A549 (cell line): ENCODE results near the gene SHISAL1. TPM values are rescaled to one million over a fixed set of nuclear protein-coding genes. Genes with fewer than 3 reads are reported as not detected.

Experiments used
- ATAC-seq, 2 experiments: fragments of 200-7000 bp in 1 of 2; fragments of >200 bp in 1 of 2; cut with Nextera tagmentation in 1 of 2; cut with Tn5 transposase in 1 of 2; 3 replicates each; pipeline versions ENCODE4 v1.8.0 to v1.9.1; 2018 to 2020; ENCODE audit warnings: mild to moderate bottlenecking in 1 of 2, moderate library complexity in 1 of 2
- CTCF ChIA-PET: fragments of 300-600 bp; sonication (Branson Sonifier 250); formaldehyde crosslinking; extraction: SDS; loops from one replicate; lab custom pipeline; 2021; ENCODE audit warnings: antibody characterized with exemption, inconsistent platforms; lab: Yijun Ruan, JAX
- POLR2A ChIA-PET: fragments of 350-600 bp; formaldehyde crosslinking; extraction: SDS; loops from one replicate; lab custom pipeline; 2021; ENCODE audit warnings: antibody characterized with exemption, inconsistent platforms; lab: Yijun Ruan, JAX
- DNase-seq, 2 experiments: peaks; one replicate each; pipeline versions ENCODE4 v3.0.0 to v3.0.0-alpha.2; 2011 to 2016; ENCODE audit warnings: low read depth in 1 of 2, low spot score in 1 of 2
- FAIRE-seq: peaks from 2 replicates; lab custom pipeline; 2011; peaks lifted over from hg19 to GRCh38; lab: Jason Lieb, UNC
- H3K27ac ChIP-seq, 2 experiments: fragments of >200 bp; sonication (Bioruptor Twin); formaldehyde crosslinking; 3 replicates each; pipeline ENCODE4 v1.5.1; 2016 to 2017
- H3K4me1 ChIP-seq: fragments of >200 bp; sonication (Bioruptor Twin); formaldehyde crosslinking; 3 replicates; pipeline ENCODE4 v1.6.1; 2016
- H3K4me2 ChIP-seq: fragments of >200 bp; sonication (Bioruptor Twin); formaldehyde crosslinking; 3 replicates; pipeline ENCODE4 v1.6.1; 2016
- H3K4me3 ChIP-seq: fragments of >200 bp; sonication (Bioruptor Twin); formaldehyde crosslinking; 3 replicates; pipeline ENCODE4 v1.5.1; 2016
- H3K9me3 ChIP-seq: fragments of >200 bp; sonication (Bioruptor Twin); formaldehyde crosslinking; 3 replicates; pipeline ENCODE4 v1.6.1; 2016
- ATOH8 ChIP-seq: fragments of 250-450 bp; sonication (Bioruptor Pico); IDR thresholded peaks from 2 replicates; pipeline ENCODE4 v1.5.0; 2020; ENCODE audit warnings: low read depth, mild to moderate bottlenecking, moderate library complexity
- BCL3 ChIP-seq: fragments of >200 bp; sonication (Bioruptor Twin); formaldehyde crosslinking; IDR thresholded peaks from 3 replicates; pipeline ENCODE4 v1.6.1; 2016
- ESRRA ChIP-seq: fragments of 150-350 bp; IDR thresholded peaks from 2 replicates; pipeline ENCODE4 v1.6.1; 2014; ENCODE audit warnings: mild to moderate bottlenecking, low read length, borderline replicate concordance
- FOXS1 ChIP-seq: fragments of 250-450 bp; sonication (Bioruptor Pico); IDR thresholded peaks from 2 replicates; pipeline ENCODE4 v1.5.0; 2020; ENCODE audit warnings: mild to moderate bottlenecking, moderate library complexity
- GATA3 ChIP-seq: IDR thresholded peaks from 2 replicates; pipeline ENCODE4 v1.6.1; 2012; ENCODE audit warnings: borderline replicate concordance
- HES2 ChIP-seq: fragments of >200 bp; sonication (Bioruptor Twin); formaldehyde crosslinking; IDR thresholded peaks from 2 replicates; pipeline ENCODE4 v1.6.1; 2016
- HEYL ChIP-seq: fragments of 250-450 bp; sonication (Bioruptor Pico); IDR thresholded peaks from 2 replicates; pipeline ENCODE4 v1.8.0; 2021; ENCODE audit warnings: mild to moderate bottlenecking, moderate library complexity
- HMGXB4 ChIP-seq: fragments of 250-450 bp; sonication (Bioruptor Pico); IDR thresholded peaks from 2 replicates; pipeline ENCODE4 v1.5.0; 2021; ENCODE audit warnings: mild to moderate bottlenecking, moderate library complexity, borderline replicate concordance
- JUNB ChIP-seq: fragments of >200 bp; sonication (Bioruptor Twin); formaldehyde crosslinking; IDR thresholded peaks from 2 replicates; pipeline ENCODE4 v1.6.1; 2016
- MYC ChIP-seq: IDR thresholded peaks from 2 replicates; pipeline ENCODE4 v1.6.1; 2012; ENCODE audit warnings: mild to moderate bottlenecking, inconsistent platforms, low read length, improper control_type of control experiment, borderline replicate concordance
- NPAS2 ChIP-seq: fragments of 250-450 bp; sonication (Bioruptor Pico); IDR thresholded peaks from 2 replicates; pipeline ENCODE4 v1.8.0; 2022; ENCODE audit warnings: mild to moderate bottlenecking, moderate library complexity, borderline replicate concordance
- NR3C1 ChIP-seq: fragments of >200 bp; sonication (Bioruptor Twin); formaldehyde crosslinking; IDR thresholded peaks from 3 replicates; pipeline ENCODE4 v1.6.1; 2017
- SMC3 ChIP-seq: fragments of >200 bp; sonication (Bioruptor Twin); formaldehyde crosslinking; IDR thresholded peaks from 3 replicates; pipeline ENCODE4 v1.6.1; 2018; ENCODE audit warnings: inconsistent platforms
- TFCP2L1 ChIP-seq: fragments of 250-450 bp; sonication (Bioruptor Pico); IDR thresholded peaks from 2 replicates; pipeline ENCODE4 v1.5.0; 2021; ENCODE audit warnings: mild to moderate bottlenecking
- USF2 ChIP-seq: fragments of 450-650 bp; IDR thresholded peaks from 2 replicates; pipeline ENCODE4 v1.6.1; 2014; ENCODE audit warnings: antibody characterized with exemption
- ZSCAN20 ChIP-seq: fragments of 250-450 bp; sonication (Bioruptor Pico); IDR thresholded peaks from 2 replicates; pipeline ENCODE4 v1.8.0; 2022; ENCODE audit warnings: mild to moderate bottlenecking, moderate library complexity
- WGBS: methylation state at CpG from one replicate; pipeline ENCODE4 v1.1.6; 2017; ENCODE audit errors: missing lambda C conversion rate; 5-methylcytosine and 5-hydroxymethylcytosine counted together
- polyA plus RNA-seq, 4 experiments: library from polyadenylated mRNA; depleted of rRNA in 3 of 4; stranded (reverse); fragments of >200 nt; fragmentation: RNase III in 1 of 4; extraction: RNeasy Plus Mini Kit Qiagen cat#74134 plus additional on column Dnase treatment in 1 of 4; gene quantifications; 2 replicates in 3 of 4; 3 replicates in 1 of 4; pipeline ENCODE4 v1.2.3, GENCODE V29; 2011 to 2017
- TF ChIP-seq, protein P1 (sequence below): IDR thresholded peaks from 2 replicates; pipeline ENCODE4 v1.6.1; 2012

The SHISAL1 gene
- polyA plus RNA-seq, 2 of the 4 experiments (the other 2 are of a cell fraction), result 0.61 to 1.9 TPM

- CTCF ChIA-PET, result interaction anchor here (0.7 to 1.6 kb wide), 4 partner anchors 213 to 327 kb away, joined by 3 to 4 read pairs (median 3); no protein-coding TSS in a partner anchor
- WGBS, result 82% methylated on average over 3 of the region's 25 CpGs
- H3K9me3 ChIP-seq, result no peaks in the 10 kb centered on the region
- DNase-seq, result no peak
- no peak for FAIRE-seq
- ATAC-seq, result peak; percentile 22 to 28; a peak in 2 of 6 replicates
- no peak for TF ChIP-seq HES2
- no peak for TF ChIP-seq JUNB
- TF ChIP-seq, protein P1, sequence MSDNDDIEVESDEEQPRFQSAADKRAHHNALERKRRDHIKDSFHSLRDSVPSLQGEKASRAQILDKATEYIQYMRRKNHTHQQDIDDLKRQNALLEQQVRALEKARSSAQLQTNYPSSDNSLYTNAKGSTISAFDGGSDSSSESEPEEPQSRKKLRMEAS, result no peak
- TF ChIP-seq NPAS2 (CRISPR knock-in tag), result no peak
- TF ChIP-seq MYC, result no peak
- no peak for TF ChIP-seq FOXS1 (CRISPR knock-in tag)
- H3K4me1 ChIP-seq, result no peaks in the 10 kb centered on the region
- H3K4me3 ChIP-seq, result no peak overlapping the region
- H3K4me2 ChIP-seq, result no peak overlapping the region
- no peak overlapping the region for H3K27ac ChIP-seq
- POLR2A ChIA-PET, result no interaction called here
These were observed 14.2 kb downstream of the SHISAL1 start for GRCh38 chr22:44298406-44299091.

DNA sequence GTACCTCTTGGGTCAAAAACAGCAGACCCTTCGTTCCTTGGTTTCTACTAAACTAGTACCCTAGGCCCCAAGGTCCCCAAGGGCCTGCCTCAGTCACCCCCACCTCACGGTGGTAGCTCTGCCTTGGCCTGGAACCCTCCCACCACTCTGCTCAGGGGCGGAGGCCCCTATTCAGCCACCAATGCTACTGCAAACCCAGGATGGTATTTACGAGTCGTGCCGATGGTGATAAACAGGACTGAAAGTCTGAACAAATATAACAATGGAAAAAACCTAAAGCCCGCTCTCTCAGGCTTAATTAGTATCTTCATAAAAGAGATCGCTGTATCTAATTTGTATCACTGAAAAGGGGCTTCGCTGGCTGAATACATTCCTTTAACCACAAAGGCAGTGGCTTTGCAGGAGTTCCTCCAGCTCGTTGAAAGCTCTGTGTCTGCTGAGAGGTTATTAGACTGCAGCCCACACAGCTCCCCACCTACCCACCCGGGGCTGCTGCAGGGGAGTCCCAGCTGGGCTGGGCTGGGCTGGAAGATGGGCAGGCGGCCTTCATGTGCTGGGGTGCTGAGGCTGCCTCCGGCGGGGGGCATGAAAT, 15.2 kb downstream of the SHISAL1 start:
- ATAC-seq (no peak), FAIRE-seq (no peak), DNase-seq (no peak)
- no peaks in the 10 kb centered on the region for H3K9me3 ChIP-seq
- TF ChIP-seq HMGXB4 (CRISPR knock-in tag) (no peak), NR3C1 (no peak), SMC3 (no peak), HEYL (no peak), TFCP2L1 (CRISPR knock-in tag) (no peak), MYC (no peak), ESRRA (no peak), ATOH8 (CRISPR knock-in tag) (no peak), USF2 (no peak), GATA3 (no peak), ZSCAN20 (no peak), JUNB (no peak), BCL3 (no peak)
- TF ChIP-seq, all 56 proteins: peak for 0
- CTCF ChIA-PET, result interaction anchor here (1.4 to 1.6 kb wide), 2 partner anchors 216 to 304 kb away, joined by 4 read pairs; no protein-coding TSS in a partner anchor
- Histone ChIP-seq H3K4me2 (no peak overlapping the region), H3K4me1 (no peaks in the 10 kb centered on the region), H3K4me3 (no peak overlapping the region), H3K27ac (no peak overlapping the region)
- WGBS, result 79% methylated on average over 9 of the region's 14 CpGs
- POLR2A ChIA-PET, result no interaction called here
